SK-N-SH (cell line): ENCODE measurements around the gene ARHGEF6.

Experiments
- EP300 ChIP-seq, 2 experiments: IDR thresholded peaks; 2 replicates each; pipeline versions ENCODE4 v1.4.0 to v1.6.1; 2012; ENCODE audit warnings: borderline replicate concordance in 1 of 2, low read depth in 1 of 2, low read length in 1 of 2
- EZH2phosphoT487 ChIP-seq: fragments of 200-600 bp; sonication (generic); IDR thresholded peaks from 2 replicates; pipeline ENCODE4 v1.6.1; 2017; ENCODE audit warnings: low read depth, mixed run types, mild to moderate bottlenecking, antibody characterized with exemption, moderate library complexity, borderline replicate concordance
- FOXM1 ChIP-seq: IDR thresholded peaks from 2 replicates; pipeline ENCODE4 v1.4.0; 2012; ENCODE audit warnings: low read depth, mild to moderate bottlenecking
- MEF2A ChIP-seq: IDR thresholded peaks from 2 replicates; pipeline ENCODE4 v1.4.0; 2012; ENCODE audit warnings: low read depth, borderline replicate concordance
- NRF1 ChIP-seq: IDR thresholded peaks from 2 replicates; pipeline ENCODE4 v1.6.1; 2012; ENCODE audit warnings: low read depth, mild to moderate bottlenecking, low read length
- POLR2AphosphoS5 ChIP-seq: IDR thresholded peaks from 2 replicates; pipeline ENCODE4 v1.6.1; 2012; ENCODE audit warnings: low read depth, low read length
- SIN3A ChIP-seq: IDR thresholded peaks from 2 replicates; pipeline ENCODE4 v1.6.1; 2012; ENCODE audit warnings: low read depth, mild to moderate bottlenecking, low read length, moderate library complexity, borderline replicate concordance
- SMC3 ChIP-seq: IDR thresholded peaks from 2 replicates; pipeline ENCODE4 v1.6.1; 2012; ENCODE audit warnings: low read depth, low read length, improper control_type of control experiment
- YY1 ChIP-seq: IDR thresholded peaks from 2 replicates; pipeline ENCODE4 v1.4.0; 2012; ENCODE audit warnings: low read depth, mild to moderate bottlenecking
- TF ChIP-seq, protein P1 (sequence below): fragments of 200-600 bp; sonication (generic); IDR thresholded peaks from 2 replicates; pipeline ENCODE4 v1.6.1; 2017; ENCODE audit warnings: antibody characterized with exemption, mild to moderate bottlenecking, moderate library complexity
- TF ChIP-seq, protein P2 (sequence below): IDR thresholded peaks from 2 replicates; pipeline ENCODE4 v1.4.0; 2012; ENCODE audit warnings: low read depth, borderline replicate concordance

DNA sequence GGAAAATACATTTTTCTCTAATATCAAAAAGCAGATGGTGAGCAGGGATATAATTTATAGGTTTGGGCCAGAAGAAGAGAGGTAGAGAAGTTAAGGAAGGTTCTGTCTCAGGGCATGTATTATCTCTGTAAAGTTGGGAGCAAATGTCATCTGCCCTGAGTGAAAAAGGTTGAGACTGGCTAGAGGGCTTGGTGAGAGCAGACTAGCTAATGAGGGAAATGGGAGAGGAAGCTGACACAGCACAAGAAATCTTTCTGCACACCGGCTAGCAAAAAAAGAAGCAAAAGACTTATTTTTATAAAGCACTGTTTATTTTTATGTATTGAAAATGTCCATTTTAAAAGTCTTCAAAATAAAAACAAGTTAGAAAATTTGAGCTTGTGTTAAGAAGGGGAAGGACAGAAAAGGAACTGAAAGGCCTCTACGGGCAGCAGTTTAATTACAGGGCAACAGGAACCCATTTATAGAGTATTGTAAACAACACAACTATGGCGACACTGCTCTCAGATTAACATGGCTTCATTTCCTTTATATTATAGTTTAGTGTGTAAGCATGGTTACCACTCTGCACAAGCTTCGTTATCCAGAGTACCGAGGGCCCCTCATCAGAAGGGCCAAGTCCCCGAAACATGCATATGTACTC lies 115.4 kb downstream of the ARHGEF6 start:
- TF ChIP-seq EZH2phosphoT487: no peak
- TF ChIP-seq, protein P1, sequence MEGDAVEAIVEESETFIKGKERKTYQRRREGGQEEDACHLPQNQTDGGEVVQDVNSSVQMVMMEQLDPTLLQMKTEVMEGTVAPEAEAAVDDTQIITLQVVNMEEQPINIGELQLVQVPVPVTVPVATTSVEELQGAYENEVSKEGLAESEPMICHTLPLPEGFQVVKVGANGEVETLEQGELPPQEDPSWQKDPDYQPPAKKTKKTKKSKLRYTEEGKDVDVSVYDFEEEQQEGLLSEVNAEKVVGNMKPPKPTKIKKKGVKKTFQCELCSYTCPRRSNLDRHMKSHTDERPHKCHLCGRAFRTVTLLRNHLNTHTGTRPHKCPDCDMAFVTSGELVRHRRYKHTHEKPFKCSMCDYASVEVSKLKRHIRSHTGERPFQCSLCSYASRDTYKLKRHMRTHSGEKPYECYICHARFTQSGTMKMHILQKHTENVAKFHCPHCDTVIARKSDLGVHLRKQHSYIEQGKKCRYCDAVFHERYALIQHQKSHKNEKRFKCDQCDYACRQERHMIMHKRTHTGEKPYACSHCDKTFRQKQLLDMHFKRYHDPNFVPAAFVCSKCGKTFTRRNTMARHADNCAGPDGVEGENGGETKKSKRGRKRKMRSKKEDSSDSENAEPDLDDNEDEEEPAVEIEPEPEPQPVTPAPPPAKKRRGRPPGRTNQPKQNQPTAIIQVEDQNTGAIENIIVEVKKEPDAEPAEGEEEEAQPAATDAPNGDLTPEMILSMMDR: no peak
- TF ChIP-seq FOXM1: no peak
- TF ChIP-seq, protein P2, sequence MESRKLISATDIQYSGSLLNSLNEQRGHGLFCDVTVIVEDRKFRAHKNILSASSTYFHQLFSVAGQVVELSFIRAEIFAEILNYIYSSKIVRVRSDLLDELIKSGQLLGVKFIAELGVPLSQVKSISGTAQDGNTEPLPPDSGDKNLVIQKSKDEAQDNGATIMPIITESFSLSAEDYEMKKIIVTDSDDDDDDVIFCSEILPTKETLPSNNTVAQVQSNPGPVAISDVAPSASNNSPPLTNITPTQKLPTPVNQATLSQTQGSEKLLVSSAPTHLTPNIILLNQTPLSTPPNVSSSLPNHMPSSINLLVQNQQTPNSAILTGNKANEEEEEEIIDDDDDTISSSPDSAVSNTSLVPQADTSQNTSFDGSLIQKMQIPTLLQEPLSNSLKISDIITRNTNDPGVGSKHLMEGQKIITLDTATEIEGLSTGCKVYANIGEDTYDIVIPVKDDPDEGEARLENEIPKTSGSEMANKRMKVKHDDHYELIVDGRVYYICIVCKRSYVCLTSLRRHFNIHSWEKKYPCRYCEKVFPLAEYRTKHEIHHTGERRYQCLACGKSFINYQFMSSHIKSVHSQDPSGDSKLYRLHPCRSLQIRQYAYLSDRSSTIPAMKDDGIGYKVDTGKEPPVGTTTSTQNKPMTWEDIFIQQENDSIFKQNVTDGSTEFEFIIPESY: no peak
- TF ChIP-seq SIN3A: no peak
- TF ChIP-seq YY1: no peak
- no peak for TF ChIP-seq SMC3
- TF ChIP-seq EP300 (IDR thresholded peaks at IDR 0.05; ENCODE audit: borderline replicate concordance in 1 of 2, low read depth in 1 of 2, low read length in 1 of 2): no peak
- TF ChIP-seq POLR2AphosphoS5: no peak
- TF ChIP-seq MEF2A: no peak
- no peak for TF ChIP-seq NRF1
